CD4-positive, alpha-beta memory T cell (primary cell): Measurements from ENCODE around the gene L3MBTL4. TPM values are rescaled to one million over a fixed set of nuclear protein-coding genes. Genes with fewer than 3 reads are reported as not detected.

Experiments used
- CTCF ChIA-PET: fragments of 350-600 bp; sonication (Branson Sonifier 250); formaldehyde crosslinking; loops from one replicate; lab custom pipeline; 2021; ENCODE audit warnings: inconsistent platforms; ENCODE audit not compliant: partially characterized antibody; lab: Charles Lee
- POLR2A ChIA-PET: fragments of 350-600 bp; sonication (Branson Sonifier 250); formaldehyde crosslinking; loops from one replicate; lab custom pipeline; 2021; ENCODE audit not compliant: partially characterized antibody; lab: Charles Lee
- DNase-seq, 5 donors: peaks; one replicate each; pipeline versions ENCODE4 v3.0.0 to v3.0.0-alpha.2; 2020 to 2022; ENCODE audit warnings: mixed read lengths in 1 of 5
- H3K27ac ChIP-seq: one replicate; pipeline ENCODE4 v1.7.0; 2013; ENCODE audit warnings: low read depth, low read length
- H3K27me3 ChIP-seq: 2 replicates; pipeline ENCODE4 v1.7.0; 2013; ENCODE audit warnings: mild to moderate bottlenecking, low read length, moderate library complexity; ENCODE audit not compliant: insufficient read depth
- H3K36me3 ChIP-seq: 2 replicates; pipeline ENCODE4 v1.7.0; 2013; ENCODE audit warnings: mild to moderate bottlenecking, low read length, moderate library complexity; ENCODE audit not compliant: insufficient read depth
- H3K4me1 ChIP-seq: 2 replicates; pipeline ENCODE4 v1.7.0; 2013; ENCODE audit warnings: mild to moderate bottlenecking, low read length, moderate library complexity; ENCODE audit not compliant: insufficient read depth
- H3K4me3 ChIP-seq, 2 donors: one replicate each; pipeline ENCODE4 v1.7.0; 2013; ENCODE audit warnings: low read length in 2 of 2, mild to moderate bottlenecking in 1 of 2
- H3K9me3 ChIP-seq, 2 donors: one replicate each; pipeline ENCODE4 v1.7.0; 2013; ENCODE audit warnings: low read length in 2 of 2, control low read depth in 1 of 2; ENCODE audit not compliant: control insufficient read depth in 1 of 2
- H3K27ac Mint-ChIP-seq, 7 donors: one replicate each; pipeline ENCODE4 v1.8.0; 2020 to 2021; ENCODE audit warnings: mixed read lengths in 7 of 7, mild to moderate bottlenecking in 6 of 7, inconsistent platforms in 3 of 7, moderate library complexity in 3 of 7
- H3K27me3 Mint-ChIP-seq, 2 donors: one replicate each; pipeline ENCODE4 v1.8.0; 2020 to 2021; ENCODE audit warnings: mixed read lengths in 2 of 2
- H3K36me3 Mint-ChIP-seq, 2 donors: one replicate each; pipeline ENCODE4 v1.8.0; 2020 to 2021; ENCODE audit warnings: mixed read lengths in 2 of 2, inconsistent platforms in 1 of 2, mild to moderate bottlenecking in 1 of 2
- H3K4me1 Mint-ChIP-seq, 4 donors: one replicate each; pipeline ENCODE4 v1.8.0; 2020 to 2021; ENCODE audit warnings: mixed read lengths in 4 of 4, mild to moderate bottlenecking in 1 of 4
- H3K4me3 Mint-ChIP-seq, 8 donors: one replicate each; pipeline ENCODE4 v1.8.0; 2020 to 2021; ENCODE audit warnings: mixed read lengths in 8 of 8, mild to moderate bottlenecking in 7 of 8, moderate library complexity in 6 of 8, inconsistent platforms in 3 of 8
- H3K9me3 Mint-ChIP-seq, 8 donors: one replicate each; pipeline ENCODE4 v1.8.0; 2020 to 2021; ENCODE audit warnings: mixed read lengths in 8 of 8, mild to moderate bottlenecking in 5 of 8, inconsistent platforms in 3 of 8, moderate library complexity in 1 of 8
- intact Hi-C: fragments of 100-400 bp; cut with micrococcal nuclease; formaldehyde crosslinking; loops from one replicate; pipeline ENCODE4 v1.15.1; 2023
- polyA plus RNA-seq, 2 donors: library from polyadenylated mRNA; unstranded; fragments of 300-500 nt; fragmentation: Illumina TruSeq; gene quantifications; one replicate each; pipeline ENCODE4 v1.2.3, GENCODE V29; 2021
- total RNA-seq, 2 experiments: library from RNA; stranded (reverse); gene quantifications; one replicate each; pipeline ENCODE4 v1.2.3, GENCODE V29; 2021

The L3MBTL4 gene
- total and polyA plus RNA-seq, 4 experiments from 2014 or later = 0.49 to 0.53 TPM; not detected in 2

- Histone ChIP-seq H3K4me1 (no peaks in the 10 kb centered on the region), H3K27ac (no peak overlapping the region), H3K27me3 (no peaks in the 10 kb centered on the region), H3K4me3 (no peak overlapping the region), H3K36me3 (no peaks in the 10 kb centered on the region), H3K9me3 (no peaks in the 10 kb centered on the region)
- no peak for DNase-seq
- ChIA-PET CTCF (no interaction called here), POLR2A (no interaction called here)
- no peaks in the 10 kb centered on the region for H3K27me3 Mint-ChIP-seq
- intact Hi-C loops = loop anchor here (10.0 kb wide), 1 partner anchor 619 kb away; no protein-coding TSS in a partner anchor
- no peaks in the 10 kb centered on the region for H3K4me1 Mint-ChIP-seq
- no peak overlapping the region for H3K4me3 Mint-ChIP-seq
- H3K36me3 Mint-ChIP-seq = no peaks in the 10 kb centered on the region
- H3K27ac Mint-ChIP-seq = no peak overlapping the region
- no peaks in the 10 kb centered on the region for H3K9me3 Mint-ChIP-seq
Measured at GRCh38 chr18:5983488-5983887, 431.2 kb downstream of the L3MBTL4 start.

- no peaks in the 10 kb centered on the region for H3K36me3 ChIP-seq
- H3K4me1 ChIP-seq = no peaks in the 10 kb centered on the region
- ChIA-PET POLR2A (no interaction called here), CTCF (no interaction called here)
- intact Hi-C loops = loop anchor here (10.0 kb wide), 1 partner anchor 618 kb away; no protein-coding TSS in a partner anchor
- Mint-ChIP-seq H3K27me3 (no peaks in the 10 kb centered on the region), H3K9me3 (no peaks in the 10 kb centered on the region), H3K4me1 (no peaks in the 10 kb centered on the region), H3K4me3 (no peak overlapping the region), H3K36me3 (no peaks in the 10 kb centered on the region), H3K27ac (no peak overlapping the region)
- H3K27ac ChIP-seq = no peak overlapping the region
- no peaks in the 10 kb centered on the region for H3K27me3 ChIP-seq
- H3K9me3 ChIP-seq = no peaks in the 10 kb centered on the region
- H3K4me3 ChIP-seq = no peak overlapping the region
- DNase-seq = no peak
Measured at GRCh38 chr18:5982332-5982731, 432.4 kb downstream of the L3MBTL4 start.

- ChIA-PET POLR2A (no interaction called here), CTCF (no interaction called here)
- H3K9me3 ChIP-seq = no peaks in the 10 kb centered on the region
- H3K36me3 ChIP-seq = no peaks in the 10 kb centered on the region
- no peak overlapping the region for H3K4me3 ChIP-seq
- H3K27ac ChIP-seq = no peak overlapping the region
- intact Hi-C loops = loop anchor here (10.0 kb wide), 1 partner anchor 616 kb away; no protein-coding TSS in a partner anchor
- no peaks in the 10 kb centered on the region for H3K27me3 ChIP-seq
- no peak for DNase-seq
- Mint-ChIP-seq H3K9me3 (no peaks in the 10 kb centered on the region), H3K4me1 (no peaks in the 10 kb centered on the region), H3K36me3 (no peaks in the 10 kb centered on the region), H3K27ac (no peak overlapping the region), H3K27me3 (no peaks in the 10 kb centered on the region), H3K4me3 (no peak overlapping the region)
- no peaks in the 10 kb centered on the region for H3K4me1 ChIP-seq
Measured at GRCh38 chr18:5980721-5981120, 434.0 kb downstream of the L3MBTL4 start.

GRCh38 chr18:5979971-5980457 lies 434.7 kb downstream of the L3MBTL4 start:
- Mint-ChIP-seq H3K27ac (no peak overlapping the region), H3K9me3 (no peaks in the 10 kb centered on the region), H3K36me3 (no peaks in the 10 kb centered on the region), H3K27me3 (no peaks in the 10 kb centered on the region), H3K4me3 (no peak overlapping the region), H3K4me1 (no peaks in the 10 kb centered on the region)
- DNase-seq = no peak
- Histone ChIP-seq H3K36me3 (no peaks in the 10 kb centered on the region), H3K27me3 (no peaks in the 10 kb centered on the region), H3K4me3 (no peak overlapping the region), H3K4me1 (no peaks in the 10 kb centered on the region), H3K9me3 (no peaks in the 10 kb centered on the region), H3K27ac (no peak overlapping the region)
- intact Hi-C loops = loop anchor here (10.0 kb wide), 1 partner anchor 615 kb away; no protein-coding TSS in a partner anchor
- ChIA-PET CTCF (no interaction called here), POLR2A (no interaction called here)

GRCh38 chr18:5979176-5979888 lies 435.4 kb downstream of the L3MBTL4 start:
- Mint-ChIP-seq H3K4me3 (no peak overlapping the region), H3K36me3 (no peaks in the 10 kb centered on the region)

GRCh38 chr18:5977022-5977421 lies 437.7 kb downstream of the L3MBTL4 start:
- H3K4me1 ChIP-seq = no peaks in the 10 kb centered on the region
- H3K27me3 ChIP-seq = no peaks in the 10 kb centered on the region
- DNase-seq = no peak
- Mint-ChIP-seq H3K27ac (peak overlapping the region in 1 of 7 donors; percentile 10), H3K36me3 (no peaks in the 10 kb centered on the region), H3K27me3 (no peaks in the 10 kb centered on the region), H3K9me3 (no peaks in the 10 kb centered on the region), H3K4me3 (no peak overlapping the region), H3K4me1 (no peaks in the 10 kb centered on the region)
- CTCF ChIA-PET = no interaction called here
- H3K9me3 ChIP-seq = no peaks in the 10 kb centered on the region
- POLR2A ChIA-PET = no interaction called here
- no peak overlapping the region for H3K27ac ChIP-seq
- no peaks in the 10 kb centered on the region for H3K36me3 ChIP-seq
- no peak overlapping the region for H3K4me3 ChIP-seq
- intact Hi-C loops = no loop called here

More at GRCh38 chr18:5979176-5979888, 435.4 kb downstream of the L3MBTL4 start:
- no peak overlapping the region for H3K27ac Mint-ChIP-seq
- no peaks in the 10 kb centered on the region for H3K9me3 Mint-ChIP-seq
- no peak overlapping the region for H3K27ac ChIP-seq
- H3K4me1 Mint-ChIP-seq = no peaks in the 10 kb centered on the region
- ChIA-PET CTCF (no interaction called here), POLR2A (no interaction called here)
- no peaks in the 10 kb centered on the region for H3K36me3 ChIP-seq
- no peaks in the 10 kb centered on the region for H3K9me3 ChIP-seq
- DNase-seq = no peak
- H3K4me1 ChIP-seq = no peaks in the 10 kb centered on the region
- H3K27me3 ChIP-seq = no peaks in the 10 kb centered on the region
- H3K27me3 Mint-ChIP-seq = no peaks in the 10 kb centered on the region
- intact Hi-C loops = no loop called here
- H3K4me3 ChIP-seq = no peak overlapping the region

- DNase-seq = no peak
- Histone ChIP-seq H3K36me3 (no peaks in the 10 kb centered on the region), H3K27ac (no peak overlapping the region), H3K4me1 (no peaks in the 10 kb centered on the region), H3K4me3 (no peak overlapping the region), H3K27me3 (no peaks in the 10 kb centered on the region), H3K9me3 (no peaks in the 10 kb centered on the region)
- POLR2A ChIA-PET = no interaction called here
- H3K9me3 Mint-ChIP-seq = no peaks in the 10 kb centered on the region
- no peaks in the 10 kb centered on the region for H3K27me3 Mint-ChIP-seq
- H3K27ac Mint-ChIP-seq = no peak overlapping the region
- H3K4me1 Mint-ChIP-seq = no peaks in the 10 kb centered on the region
- no peak overlapping the region for H3K4me3 Mint-ChIP-seq
- no peaks in the 10 kb centered on the region for H3K36me3 Mint-ChIP-seq
- intact Hi-C loops = no loop called here
- CTCF ChIA-PET = no interaction called here
Measured at GRCh38 chr18:5975111-5976002, 439.4 kb downstream of the L3MBTL4 start.
